A549 treated with dexamethasone at 1 μM for 4 hours (cell line): ENCODE data around the gene KRTAP3-1. TPM values are rescaled to one million over a fixed set of nuclear protein-coding genes. Genes with fewer than 3 reads are reported as not detected.

Experiments
- total RNA-seq: library from RNA; stranded (reverse); fragments of 200-300 nt; extraction: Qiagen RNA extraction; gene quantifications from 5 replicates; pipeline ENCODE4 v1.2.3, GENCODE V29; 2022

The KRTAP3-1 gene
- total RNA-seq = not detected in 5 replicates

GRCh38 chr17:41008811-41009210, at the start of gene KRTAP3-1:
Gene KRTAP3-1, minus strand, starts transcription at chr17:41009128. Its CDS starts 54 bp downstream, at chr17:41009074.

DNA sequence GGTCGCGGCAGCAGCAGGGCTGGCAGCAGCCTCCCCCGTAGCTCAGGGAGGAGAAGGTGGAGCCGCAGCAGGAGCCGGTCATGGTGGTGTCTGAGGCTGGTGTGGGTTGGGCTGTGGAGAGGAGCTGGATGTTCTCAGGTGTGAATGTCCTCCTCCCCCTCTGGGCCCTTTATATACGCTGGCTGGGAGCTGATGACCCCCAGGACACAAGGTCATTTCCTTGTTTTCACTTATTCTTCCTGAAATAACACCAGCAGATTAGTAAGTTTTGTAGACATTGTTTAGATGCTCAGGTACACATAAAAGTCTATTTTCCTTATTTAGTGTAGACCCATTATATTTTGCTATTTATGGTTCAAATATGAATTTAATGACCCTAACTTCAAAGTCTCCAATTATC, 46.2 kb upstream of the KRTAP3-1 start, which contains the start of gene KRTAP2-2:
TSS of gene KRTAP2-2 (minus strand) at position 101 of the 400 bp plus-strand sequence. CDS start at position 82, 19 bp downstream.

DNA sequence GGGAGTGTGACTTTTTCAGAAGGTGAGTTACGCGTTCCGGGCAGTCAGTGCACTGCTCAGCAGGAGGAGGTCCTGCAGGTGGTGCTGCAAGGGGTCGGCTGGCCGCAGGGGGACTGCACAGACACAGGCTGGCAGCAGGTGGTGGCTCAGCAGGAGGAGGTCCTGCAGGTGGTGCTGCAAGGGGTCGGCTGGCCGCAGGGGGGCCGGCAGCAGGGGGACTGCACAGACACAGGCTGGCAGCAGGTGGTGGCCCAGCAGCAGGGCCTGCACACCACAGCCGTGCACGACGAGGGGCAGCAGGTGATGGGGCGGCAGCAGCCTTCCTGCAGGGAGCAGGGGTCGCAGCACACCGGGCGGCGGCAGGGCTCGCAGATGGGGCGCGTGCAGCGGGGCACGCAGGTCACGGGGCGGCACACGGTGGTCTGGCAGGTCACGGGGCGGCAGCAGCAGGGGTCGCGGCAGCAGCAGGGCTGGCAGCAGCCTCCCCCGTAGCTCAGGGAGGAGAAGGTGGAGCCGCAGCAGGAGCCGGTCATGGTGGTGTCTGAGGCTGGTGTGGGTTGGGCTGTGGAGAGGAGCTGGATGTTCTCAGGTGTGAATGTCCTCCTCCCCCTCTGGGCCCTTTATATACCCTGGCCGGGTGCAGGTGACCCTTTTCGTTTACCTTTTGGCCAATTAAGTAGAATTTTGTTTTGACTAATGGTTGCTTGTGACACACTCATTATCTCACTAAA, 38.0 kb upstream of the KRTAP3-1 start, which contains the start of gene KRTAP2-1:
TSS of gene KRTAP2-1 (minus strand) at position 582 of the 731 bp plus-strand sequence. CDS start at position 533, 49 bp downstream.

GRCh38 chr17:41040783-41041571, 32.0 kb upstream of the KRTAP3-1 start, which contains the start of gene KRTAP1-1:
Gene KRTAP1-1, minus strand, starts transcription at chr17:41041450. Its CDS starts 53 bp downstream, at chr17:41041397.

DNA sequence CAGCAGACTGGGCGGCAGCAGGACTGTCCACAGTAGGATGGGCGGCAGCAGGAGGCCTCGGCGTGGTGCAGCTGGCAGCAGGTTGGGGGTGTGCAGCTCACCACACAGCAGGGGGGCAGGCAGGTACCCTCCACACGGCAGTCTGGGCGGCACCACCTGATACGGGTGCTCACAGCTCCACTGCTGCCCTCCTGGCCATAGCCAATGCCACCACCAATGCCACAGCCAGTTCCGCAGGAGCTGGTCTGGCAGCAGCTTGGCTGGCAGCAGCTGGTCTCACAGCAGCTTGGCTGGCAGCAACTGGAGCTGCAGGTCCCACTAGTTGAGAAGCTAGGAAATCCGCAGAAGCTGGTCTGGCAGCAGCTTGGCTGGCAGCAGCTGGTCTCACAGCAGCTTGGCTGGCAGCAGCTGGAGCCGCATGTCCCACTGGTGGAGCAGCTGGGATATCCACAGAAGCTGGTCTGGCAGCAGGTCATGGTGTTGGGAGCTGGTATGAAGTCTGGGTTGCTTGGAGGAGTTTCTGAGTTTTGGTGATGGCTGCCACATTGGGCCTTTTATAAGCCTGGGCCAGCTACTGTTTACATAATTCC, 25.5 kb upstream of the KRTAP3-1 start, which contains the start of gene KRTAP1-3:
TSS of gene KRTAP1-3 (minus strand) at position 529 of the 590 bp plus-strand sequence. CDS start at position 476, 53 bp downstream.

DNA sequence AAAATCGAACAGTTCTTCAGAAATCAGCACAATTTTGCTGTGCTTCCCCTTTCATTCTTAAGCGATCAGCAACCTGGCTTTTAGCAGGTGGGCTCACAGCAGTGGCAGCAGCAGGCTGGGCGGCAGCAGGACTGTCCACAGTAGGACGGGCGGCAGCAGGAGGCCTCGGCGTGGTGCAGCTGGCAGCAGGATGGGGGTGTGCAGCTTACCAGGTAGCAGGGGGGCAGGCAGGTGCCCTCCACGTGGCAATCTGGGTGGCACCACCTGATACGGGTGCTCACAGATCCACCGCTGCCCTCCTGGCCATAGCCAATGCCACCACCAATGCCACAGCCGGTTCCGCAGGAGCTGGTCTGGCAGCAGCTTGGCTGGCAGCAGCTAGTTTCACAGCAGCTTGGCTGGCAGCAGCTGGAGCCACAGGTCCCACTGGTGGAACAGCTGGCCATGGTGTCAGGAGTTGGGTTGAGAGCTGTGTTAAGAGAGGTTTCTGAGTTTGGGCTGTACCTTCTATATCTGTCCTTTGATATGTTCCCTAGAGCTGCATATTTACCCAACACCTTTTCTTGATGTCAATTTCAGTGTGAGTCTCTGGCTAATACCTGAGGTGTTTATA, 20.8 kb upstream of the KRTAP3-1 start, which contains the start of gene KRTAP1-4:
TSS of gene KRTAP1-4 (minus strand) at position 563 of the 613 bp plus-strand sequence. CDS start at position 446, 117 bp downstream.

GRCh38 chr17:41026715-41027471, 18.0 kb upstream of the KRTAP3-1 start, which contains the start of gene KRTAP1-5:
Gene KRTAP1-5, minus strand, starts transcription at chr17:41027208. Its CDS starts 53 bp downstream, at chr17:41027155.

DNA sequence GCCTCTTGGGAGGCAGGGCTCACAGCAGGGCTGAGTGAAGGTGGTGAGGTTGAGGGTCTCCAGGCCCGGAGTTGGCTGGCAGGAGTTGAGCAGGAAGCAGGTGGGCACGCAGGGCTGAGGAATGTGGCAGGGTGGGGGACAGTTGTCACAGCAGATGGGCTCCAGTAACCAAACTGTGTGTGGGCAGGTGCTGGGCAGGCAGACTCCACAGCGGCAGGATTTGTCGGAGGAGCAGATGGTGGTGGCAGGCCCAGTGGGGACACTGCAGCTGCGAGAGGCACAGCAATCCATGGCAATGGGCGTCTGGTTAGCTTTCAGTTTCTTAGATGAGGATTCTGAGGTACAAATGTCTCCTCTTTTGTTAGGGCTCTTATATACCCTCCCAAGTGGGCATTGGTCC, 9.4 kb downstream of the KRTAP3-1 start, which contains the start of gene KRTAP3-2:
TSS of gene KRTAP3-2 (minus strand) at position 344 of the 400 bp plus-strand sequence. CDS start at position 291, 53 bp downstream.

GRCh38 chr17:40993839-40994238, 15.1 kb downstream of the KRTAP3-1 start, which contains the start of gene KRTAP3-3:
Gene KRTAP3-3, minus strand, starts transcription at chr17:40994164. Its CDS starts 67 bp downstream, at chr17:40994097.

GRCh38 chr17:40984226-40984625, 24.7 kb downstream of the KRTAP3-1 start, which contains the start of gene KRT40:
Gene KRT40, minus strand, starts transcription at chr17:40984326. Its CDS starts 53 bp downstream, at chr17:40984273.

DNA sequence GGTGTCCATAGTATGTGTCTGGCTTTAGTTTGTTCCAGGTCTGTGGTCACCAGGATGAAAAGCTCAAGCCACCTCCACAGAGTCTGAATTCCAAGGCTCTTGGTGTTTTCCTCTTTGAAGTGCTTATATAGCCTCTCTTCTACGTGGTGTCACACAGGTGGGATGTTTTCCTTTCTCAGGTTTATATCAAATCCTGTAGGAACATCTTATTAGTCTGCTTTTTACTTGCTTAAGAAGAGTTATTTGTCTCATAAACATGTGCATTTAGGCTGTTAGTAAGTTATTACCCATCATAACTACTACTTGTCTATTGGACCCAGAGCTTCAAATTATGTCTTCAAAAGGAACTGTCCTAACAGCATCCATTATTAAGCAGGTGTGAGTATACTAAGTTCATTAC, 42.1 kb downstream of the KRTAP3-1 start, which contains the start of gene KRT39:
TSS of gene KRT39 (minus strand) at position 101 of the 400 bp plus-strand sequence. CDS start at position 9, 92 bp downstream.

Other genes starting within 250 kb of the KRTAP3-1 start
- not detected in 5 replicates for gene KRT26, start 236.9 kb downstream of the KRTAP3-1 start, total RNA-seq
- 0.18 TPM in 1 of 5 replicates, not detected in the others for gene KRT27, start 226.6 kb downstream of the KRTAP3-1 start, total RNA-seq
- not detected in 5 replicates for gene KRT28, start 209.2 kb downstream of the KRTAP3-1 start, total RNA-seq
- gene KRT10, start 186.5 kb downstream of the KRTAP3-1 start, total RNA-seq = 66.5 to 79.2 TPM (median 70.8 TPM) in 5 replicates
- not detected in 5 replicates for gene KRT12, start 141.9 kb downstream of the KRTAP3-1 start, total RNA-seq
- 0.11 to 0.49 TPM (median 0.19 TPM) in 5 replicates for gene KRT20, start 123.9 kb downstream of the KRTAP3-1 start, total RNA-seq
- 0.07 to 0.18 TPM (median 0.08 TPM) in 5 replicates for gene KRT23, start 71.5 kb downstream of the KRTAP3-1 start, total RNA-seq
- gene KRT39, start 42.2 kb downstream of the KRTAP3-1 start, total RNA-seq = not detected in 5 replicates
- gene KRT40, start 24.8 kb downstream of the KRTAP3-1 start, total RNA-seq = not detected in 5 replicates
- gene KRTAP3-3, start 15.0 kb downstream of the KRTAP3-1 start, total RNA-seq = not detected in 5 replicates
- 0.16 to 0.41 TPM (median 0.28 TPM) in 4 of 5 replicates, not detected in the other for gene KRTAP3-2, start 9.2 kb downstream of the KRTAP3-1 start, total RNA-seq
- not detected in 5 replicates for gene KRTAP1-5, start 18.1 kb upstream of the KRTAP3-1 start, total RNA-seq
- not detected in 5 replicates for gene KRTAP1-4, start 21.1 kb upstream of the KRTAP3-1 start, total RNA-seq
- not detected in 5 replicates for gene KRTAP1-3, start 25.7 kb upstream of the KRTAP3-1 start, total RNA-seq
- not detected in 5 replicates for gene KRTAP1-1, start 32.3 kb upstream of the KRTAP3-1 start, total RNA-seq
- gene KRTAP2-1, start 38.2 kb upstream of the KRTAP3-1 start, total RNA-seq = not detected in 5 replicates
- not detected in 5 replicates for gene KRTAP2-2, start 46.1 kb upstream of the KRTAP3-1 start, total RNA-seq
- 0.18 TPM in 1 of 5 replicates, not detected in the others for gene KRTAP2-3, start 51.0 kb upstream of the KRTAP3-1 start, total RNA-seq
- not detected in 5 replicates for gene KRTAP2-4, start 56.8 kb upstream of the KRTAP3-1 start, total RNA-seq
- not detected in 5 replicates for gene KRTAP4-7, start 75.0 kb upstream of the KRTAP3-1 start, total RNA-seq
- gene KRTAP4-8, start 89.0 kb upstream of the KRTAP3-1 start, total RNA-seq = not detected in 5 replicates
- gene KRTAP4-16, start 93.1 kb upstream of the KRTAP3-1 start, total RNA-seq = not detected in 5 replicates
- not detected in 5 replicates for gene KRTAP4-9, start 96.3 kb upstream of the KRTAP3-1 start, total RNA-seq
- gene KRTAP4-11, start 109.2 kb upstream of the KRTAP3-1 start, total RNA-seq = not detected in 5 replicates
- gene KRTAP4-12, start 115.1 kb upstream of the KRTAP3-1 start, total RNA-seq = not detected in 5 replicates
- gene KRTAP4-6, start 131.4 kb upstream of the KRTAP3-1 start, total RNA-seq = not detected in 5 replicates
- not detected in 5 replicates for gene KRTAP4-5, start 140.7 kb upstream of the KRTAP3-1 start, total RNA-seq
- not detected in 5 replicates for gene KRTAP4-4, start 151.6 kb upstream of the KRTAP3-1 start, total RNA-seq
- gene KRTAP4-3, start 159.1 kb upstream of the KRTAP3-1 start, total RNA-seq = not detected in 5 replicates
- gene KRTAP4-2, start 169.1 kb upstream of the KRTAP3-1 start, total RNA-seq = not detected in 5 replicates
- gene KRTAP4-1, start 175.8 kb upstream of the KRTAP3-1 start, total RNA-seq = 0.14 to 0.25 TPM (median 0.24 TPM) in 3 of 5 replicates, not detected in the others
- not detected in 5 replicates for gene KRTAP9-1, start 180.8 kb upstream of the KRTAP3-1 start, total RNA-seq
- gene KRTAP9-2, start 217.5 kb upstream of the KRTAP3-1 start, total RNA-seq = not detected in 5 replicates
- not detected in 5 replicates for gene KRTAP9-3, start 223.3 kb upstream of the KRTAP3-1 start, total RNA-seq
- not detected in 5 replicates for gene KRTAP9-8, start 228.9 kb upstream of the KRTAP3-1 start, total RNA-seq
- gene KRTAP9-4, start 240.6 kb upstream of the KRTAP3-1 start, total RNA-seq = not detected in 5 replicates
- gene KRTAP9-9, start 246.3 kb upstream of the KRTAP3-1 start, total RNA-seq = not detected in 5 replicates